GM21526 (cell line): ENCODE results near the gene CARNS1.

Experiments used
- ATAC-seq: cut with Tn5 transposase; IDR thresholded peaks from one replicate; pipeline ENCODE4 v1.9.1; 2021; ENCODE audit warnings: moderate library complexity; ENCODE audit not compliant: unreplicated experiment, low FRiP score

The CARNS1 gene

DNA sequence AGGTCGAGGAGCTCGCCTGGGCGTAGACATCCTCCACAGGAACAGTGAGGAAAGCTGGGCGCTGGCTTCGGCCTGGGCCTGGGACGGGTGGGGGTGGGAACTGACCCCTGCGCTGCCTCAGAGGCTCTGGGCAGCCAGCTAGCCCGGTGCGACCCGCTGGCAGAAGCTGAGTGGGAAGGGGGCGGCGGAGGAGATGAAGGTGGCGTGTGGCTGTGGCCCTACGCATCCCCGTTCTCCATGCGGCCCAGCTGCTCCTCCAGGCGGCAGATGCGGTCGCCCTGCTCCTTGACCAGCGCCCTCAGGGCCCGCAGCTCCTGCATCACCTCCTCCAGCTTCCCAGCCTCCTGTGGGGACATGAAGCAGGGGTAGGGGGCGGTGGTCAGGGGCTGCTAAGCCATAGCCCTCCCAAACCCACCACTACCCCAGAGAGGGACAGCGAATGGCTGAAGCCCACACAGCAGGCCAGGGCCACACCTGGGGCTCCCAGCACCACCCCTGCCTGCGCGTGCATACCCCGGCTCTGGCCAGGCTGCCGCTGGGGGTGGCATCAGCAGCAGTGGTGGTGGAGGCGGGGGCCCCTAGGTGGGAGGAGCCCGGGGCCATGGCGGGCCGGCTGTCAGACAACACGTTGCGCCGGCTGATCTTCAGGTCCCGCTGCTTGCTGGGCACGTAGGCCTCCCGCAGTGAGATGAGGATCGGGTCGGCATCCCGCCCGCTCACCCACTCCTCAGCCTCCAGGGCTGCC lies 22.9 kb downstream of the CARNS1 start:
- ATAC-seq = no peak

DNA sequence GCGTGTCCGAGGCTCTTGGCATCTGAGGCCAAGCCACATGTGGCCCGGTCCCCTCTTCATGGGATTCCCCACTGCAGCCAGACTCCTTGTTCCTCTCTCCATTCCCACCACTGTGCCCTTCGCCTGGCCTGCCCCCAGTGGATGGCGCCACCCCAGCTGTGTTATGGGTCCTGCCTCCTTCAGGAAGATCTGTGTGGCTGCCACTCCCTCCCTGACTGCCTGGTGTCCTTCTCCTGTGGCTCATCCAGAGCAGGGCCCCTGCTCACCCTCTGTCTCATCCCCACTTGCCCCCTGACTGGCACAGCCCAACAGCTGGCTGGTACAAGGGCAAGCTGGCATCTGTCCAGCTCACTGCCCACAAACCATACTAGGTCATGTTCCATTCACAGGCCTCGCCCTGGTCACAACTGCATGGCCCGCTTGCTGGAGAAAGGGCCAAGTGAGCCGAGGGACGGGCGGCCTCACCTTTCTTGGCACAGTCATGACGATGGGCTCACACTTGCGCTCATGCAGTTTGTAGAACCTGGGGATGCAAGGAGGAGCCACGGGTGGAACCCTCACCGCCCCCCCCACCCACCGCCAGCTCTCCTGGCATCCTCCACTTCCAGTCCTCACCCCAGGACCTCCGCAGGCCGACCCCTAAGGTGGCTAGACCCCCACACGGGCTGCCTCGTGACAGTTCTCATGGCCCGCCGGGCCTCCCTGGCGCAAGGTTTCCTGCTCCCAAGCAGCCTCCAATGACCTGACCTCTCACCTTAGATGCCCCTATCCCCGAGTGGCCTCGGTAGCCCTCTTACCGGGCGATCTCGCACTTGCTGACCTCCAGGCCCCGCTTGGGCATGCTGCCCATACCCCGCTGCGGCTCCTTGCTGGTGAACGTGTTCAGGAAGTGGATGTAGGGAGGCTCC lies 24.1 kb downstream of the CARNS1 start:
- no peak for ATAC-seq

DNA sequence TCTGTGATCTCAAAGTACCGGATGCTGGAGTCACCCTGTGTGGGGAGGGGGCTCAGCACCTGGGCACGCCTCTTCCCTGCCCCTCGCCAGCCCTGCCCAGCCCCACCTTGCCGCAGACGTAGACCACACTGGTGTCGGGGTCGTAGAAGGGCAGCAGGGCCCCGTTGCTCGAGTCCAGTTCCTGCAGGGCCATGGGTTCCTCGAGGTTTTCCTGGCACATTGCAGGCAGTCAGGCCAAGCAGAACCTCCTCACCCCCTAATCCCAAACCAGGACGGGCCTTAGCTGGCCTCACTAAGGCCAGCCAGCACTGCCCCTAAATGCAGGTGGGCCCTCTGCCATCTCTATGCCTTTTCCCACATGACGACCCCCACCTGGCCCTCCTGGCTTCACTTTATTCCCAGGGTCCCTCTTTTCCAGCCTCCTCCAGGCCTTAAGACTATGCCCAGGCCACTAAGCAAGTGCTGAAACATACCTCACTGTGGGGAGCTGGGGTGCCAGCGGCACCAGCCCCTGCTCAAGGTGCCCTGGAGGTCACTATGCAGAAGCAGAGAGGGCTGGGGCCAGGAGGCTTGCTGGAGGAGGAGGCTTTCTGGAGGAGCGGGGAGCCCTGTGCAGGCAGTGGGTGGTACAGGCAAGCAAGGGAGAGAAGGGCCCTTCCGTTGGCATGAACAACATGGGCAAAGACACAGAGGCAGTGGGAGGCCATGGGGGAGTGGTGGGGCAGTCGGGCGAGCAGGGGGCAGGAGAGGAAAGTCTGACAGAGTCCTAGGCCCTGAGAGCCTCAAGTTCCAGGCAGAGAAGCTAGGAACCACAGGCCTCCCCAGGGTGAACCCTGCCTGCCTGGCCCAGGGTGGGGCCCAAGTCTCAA lies 25.0 kb downstream of the CARNS1 start:
- ATAC-seq = no peak

DNA sequence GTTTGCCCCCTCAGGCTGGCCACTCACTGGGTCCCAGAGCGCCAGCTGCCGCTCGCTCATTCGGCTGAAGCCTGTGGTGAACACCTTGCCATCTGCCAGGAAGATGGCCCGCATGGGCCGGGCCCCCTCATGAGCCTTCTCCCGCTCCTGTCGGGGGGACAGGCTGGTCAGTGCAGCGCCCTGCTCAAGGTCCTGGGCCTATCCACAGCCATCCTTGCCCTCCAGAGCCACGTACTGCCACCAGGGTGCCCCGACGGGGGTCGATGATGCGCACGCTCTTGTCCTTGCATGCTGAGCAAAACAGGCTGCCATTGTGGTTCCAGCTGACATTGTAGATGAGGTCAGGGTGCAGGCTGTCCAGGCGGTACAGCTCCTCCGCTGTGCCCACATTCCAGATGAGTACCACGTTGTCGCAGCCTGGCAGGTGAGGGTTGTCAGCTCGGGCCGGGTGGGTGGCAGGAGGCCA lies 25.7 kb downstream of the CARNS1 start:
- ATAC-seq = no peak

DNA sequence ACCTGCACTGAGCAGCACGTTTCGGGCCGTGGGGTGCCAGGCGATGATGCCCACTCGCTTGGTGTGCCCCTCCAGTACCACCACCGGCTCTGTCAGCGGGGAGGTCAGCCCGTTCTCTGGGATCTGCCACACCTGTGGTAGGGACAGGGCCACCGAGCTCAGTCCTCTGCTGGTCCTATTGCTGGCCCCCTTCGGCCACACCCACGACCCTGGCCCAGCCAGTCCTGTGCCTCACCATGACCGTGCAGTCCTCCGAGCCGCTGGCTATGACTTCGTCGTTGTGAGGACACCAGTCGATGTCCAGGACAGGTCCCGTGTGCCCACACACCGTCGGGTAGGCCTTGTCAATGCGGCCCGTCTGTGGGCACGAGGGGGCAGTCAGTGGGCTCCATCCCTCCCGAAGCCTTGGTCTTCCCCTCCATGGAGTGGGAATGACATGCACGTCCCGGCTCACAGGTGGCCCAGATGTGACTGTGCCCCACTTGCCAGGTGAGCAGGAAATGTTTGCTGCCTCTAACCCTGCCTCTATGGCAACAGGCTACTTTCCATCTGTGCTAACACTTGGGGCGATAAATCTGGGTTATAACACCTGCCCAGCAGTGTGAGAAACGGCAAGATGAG lies 26.4 kb downstream of the CARNS1 start:
- no peak for ATAC-seq

DNA sequence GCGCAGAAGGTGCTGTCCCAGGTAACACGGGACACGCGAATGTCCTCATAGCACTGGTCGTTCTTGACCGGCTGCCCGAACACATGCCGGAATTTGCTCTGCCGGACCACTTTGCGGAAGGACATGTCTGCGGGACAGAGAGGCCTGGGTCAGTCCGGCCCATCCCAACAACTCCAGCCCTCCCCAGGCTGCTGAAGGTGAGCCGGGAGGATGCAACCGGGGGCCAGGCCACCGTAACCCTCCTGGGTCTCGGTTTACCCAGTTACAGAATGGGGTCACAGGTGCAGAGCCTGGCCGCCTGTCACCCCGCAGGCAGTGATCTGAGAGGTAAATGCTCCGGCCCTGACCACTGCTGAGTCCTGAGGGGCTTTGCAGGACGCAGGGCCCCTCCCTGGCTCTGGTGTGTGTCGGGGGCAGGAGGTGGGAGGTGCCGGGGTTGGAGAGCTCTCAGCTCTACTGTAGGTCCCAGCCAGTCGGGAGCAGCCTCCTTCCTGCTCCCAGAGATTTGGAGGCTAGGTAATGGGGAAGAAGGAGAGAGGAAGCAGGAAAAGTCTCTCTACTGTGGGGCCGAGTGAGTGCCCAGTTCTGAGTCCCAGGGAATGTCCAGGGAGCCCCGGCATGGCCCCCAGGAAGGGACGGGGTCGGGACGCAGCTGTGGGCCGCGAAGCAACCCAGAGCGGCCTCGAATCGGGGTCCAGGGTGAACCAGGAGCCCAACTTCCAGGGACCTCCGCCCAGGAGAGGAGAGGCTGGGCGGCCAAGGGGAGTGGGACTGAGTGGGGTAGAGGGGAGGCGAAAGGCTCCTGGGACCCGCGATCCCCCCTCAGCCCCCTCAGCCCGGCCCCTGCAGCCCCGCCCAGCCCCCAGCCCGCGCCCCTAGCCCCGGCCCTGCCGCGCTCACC lies 27.3 kb downstream of the CARNS1 start:
- no peak for ATAC-seq

DNA sequence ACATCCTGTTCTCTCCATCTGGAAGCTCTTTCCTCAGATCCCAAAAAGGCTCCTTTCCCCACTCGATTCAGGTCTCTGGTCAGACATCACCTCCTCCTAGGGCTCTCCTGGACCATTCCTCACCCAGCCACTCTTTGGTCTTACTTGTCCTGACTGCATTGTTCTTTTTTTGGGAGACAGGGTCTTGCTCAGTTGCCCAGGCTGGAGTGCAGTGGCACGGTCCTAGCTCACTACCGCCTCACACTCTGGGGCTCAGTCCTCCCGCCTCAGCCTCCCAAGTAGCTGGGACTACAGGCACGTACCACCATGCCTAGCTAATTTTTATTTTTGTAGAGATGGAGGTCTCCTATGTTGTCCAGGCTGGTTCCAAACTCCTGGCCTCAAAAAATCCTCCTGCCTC lies 30.0 kb downstream of the CARNS1 start:
- ATAC-seq = no peak

DNA sequence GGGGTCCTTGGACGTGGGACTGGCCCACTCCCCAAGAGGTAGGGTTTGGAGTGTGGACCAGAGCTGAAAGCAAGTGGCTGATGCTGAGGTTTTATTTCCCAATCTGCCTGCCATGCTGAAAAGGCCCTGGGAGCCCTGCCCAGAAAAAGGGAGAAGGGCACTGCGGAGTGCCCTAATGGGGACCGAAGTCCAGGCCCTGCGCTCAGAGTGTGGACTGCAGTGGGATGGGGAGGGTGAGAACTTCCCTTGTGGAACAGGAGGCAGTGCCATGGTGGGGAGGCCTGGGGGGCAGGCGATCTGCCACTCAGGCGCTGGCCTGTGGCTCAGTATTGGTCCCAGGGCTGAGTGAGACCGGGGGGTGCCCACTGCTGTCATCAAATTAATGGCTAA lies 32.7 kb downstream of the CARNS1 start:
- ATAC-seq = no peak

DNA sequence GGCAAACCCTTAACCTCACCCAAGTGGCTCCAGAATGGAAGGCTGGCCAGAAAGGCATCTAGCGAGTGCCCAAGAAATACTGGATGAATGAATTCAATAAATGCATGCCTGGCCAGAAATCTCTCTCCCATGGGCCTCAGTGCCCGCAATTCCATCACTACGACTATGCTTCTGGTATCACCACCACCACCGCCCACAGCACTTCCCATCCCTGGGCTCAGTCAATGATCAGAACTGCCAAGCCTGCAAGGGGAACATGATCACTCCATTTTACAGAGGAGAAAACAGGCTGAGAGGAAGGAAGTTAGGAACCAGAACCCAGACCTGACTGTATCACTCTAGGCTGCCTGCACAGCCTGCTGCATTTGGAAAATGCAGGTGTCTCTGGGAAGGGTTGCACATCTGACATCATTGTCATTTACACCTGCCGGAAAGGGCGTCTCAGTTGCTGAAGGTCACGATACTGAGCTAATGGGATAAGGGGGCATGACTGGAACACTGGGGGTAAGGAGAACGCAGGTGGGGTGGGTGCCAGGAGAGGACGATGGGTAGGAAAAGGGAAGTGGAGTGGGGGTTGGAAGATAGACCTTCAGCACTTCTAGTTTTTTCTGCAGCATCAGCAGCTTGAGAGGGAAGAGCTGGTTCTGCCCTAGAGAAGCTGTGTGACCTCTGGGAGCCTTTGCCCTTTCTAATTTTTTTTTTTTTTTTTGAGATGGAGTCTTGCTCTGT lies 33.8 kb downstream of the CARNS1 start:
- ATAC-seq = no peak

DNA sequence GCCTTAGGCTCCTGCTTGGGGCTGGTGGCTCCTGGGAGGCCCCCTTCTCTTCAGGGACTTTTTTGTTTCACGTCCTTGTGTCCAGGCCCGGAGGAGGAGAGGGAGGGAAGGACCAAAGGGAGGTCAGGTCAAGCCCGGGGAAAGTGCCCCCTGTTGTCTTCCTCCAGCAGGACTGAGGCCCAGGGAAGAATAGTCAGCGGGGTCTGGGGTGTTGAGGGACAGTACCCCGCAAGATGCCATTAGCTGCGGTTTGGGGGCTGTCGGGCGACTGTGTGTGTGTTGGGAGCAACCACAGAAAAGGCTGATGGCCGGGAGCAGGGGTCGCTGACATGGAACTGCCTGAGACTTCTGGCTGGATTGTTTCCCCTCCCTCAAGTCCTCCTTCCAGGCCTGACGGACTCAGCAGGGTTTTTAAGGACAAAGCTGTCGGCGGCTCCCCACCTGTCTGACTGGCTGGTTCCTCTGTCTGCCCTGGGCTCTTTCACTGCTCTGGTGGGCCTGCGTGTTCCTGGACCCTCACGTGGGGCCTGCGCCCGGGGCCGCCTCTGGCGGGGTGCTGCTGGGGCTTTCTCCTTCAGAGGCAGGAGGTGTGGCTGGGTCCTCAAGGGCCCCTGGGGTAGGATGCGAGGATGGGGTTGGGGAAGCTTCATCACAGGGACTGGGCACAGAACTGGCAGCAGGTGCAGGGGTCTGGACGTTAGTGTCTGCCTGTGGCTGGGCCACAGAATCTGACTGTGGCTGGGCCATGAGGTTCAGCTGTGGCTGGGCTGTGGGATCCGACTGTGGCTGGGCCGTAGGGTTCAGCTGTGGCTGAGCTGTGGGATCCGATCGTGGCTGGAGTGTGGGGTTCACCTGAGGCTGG lies 35.5 kb downstream of the CARNS1 start:
- no peak for ATAC-seq

DNA sequence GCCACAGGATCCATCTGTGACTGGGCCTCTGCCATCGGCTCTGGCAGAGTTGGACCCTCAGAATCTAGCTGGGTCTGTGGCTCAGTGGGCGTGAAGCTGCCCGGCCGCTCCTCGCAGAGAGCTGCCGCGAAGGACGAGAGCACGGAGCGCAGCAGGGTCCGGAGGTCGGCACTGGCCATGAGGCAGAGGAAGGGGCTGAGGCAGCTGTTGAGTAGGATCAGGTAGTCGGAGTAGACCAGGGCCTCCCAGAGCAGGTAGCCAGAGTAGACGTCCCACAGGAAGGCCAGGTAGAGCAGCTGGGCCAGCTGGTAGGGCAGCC lies 36.1 kb downstream of the CARNS1 start:
- ATAC-seq = no peak

DNA sequence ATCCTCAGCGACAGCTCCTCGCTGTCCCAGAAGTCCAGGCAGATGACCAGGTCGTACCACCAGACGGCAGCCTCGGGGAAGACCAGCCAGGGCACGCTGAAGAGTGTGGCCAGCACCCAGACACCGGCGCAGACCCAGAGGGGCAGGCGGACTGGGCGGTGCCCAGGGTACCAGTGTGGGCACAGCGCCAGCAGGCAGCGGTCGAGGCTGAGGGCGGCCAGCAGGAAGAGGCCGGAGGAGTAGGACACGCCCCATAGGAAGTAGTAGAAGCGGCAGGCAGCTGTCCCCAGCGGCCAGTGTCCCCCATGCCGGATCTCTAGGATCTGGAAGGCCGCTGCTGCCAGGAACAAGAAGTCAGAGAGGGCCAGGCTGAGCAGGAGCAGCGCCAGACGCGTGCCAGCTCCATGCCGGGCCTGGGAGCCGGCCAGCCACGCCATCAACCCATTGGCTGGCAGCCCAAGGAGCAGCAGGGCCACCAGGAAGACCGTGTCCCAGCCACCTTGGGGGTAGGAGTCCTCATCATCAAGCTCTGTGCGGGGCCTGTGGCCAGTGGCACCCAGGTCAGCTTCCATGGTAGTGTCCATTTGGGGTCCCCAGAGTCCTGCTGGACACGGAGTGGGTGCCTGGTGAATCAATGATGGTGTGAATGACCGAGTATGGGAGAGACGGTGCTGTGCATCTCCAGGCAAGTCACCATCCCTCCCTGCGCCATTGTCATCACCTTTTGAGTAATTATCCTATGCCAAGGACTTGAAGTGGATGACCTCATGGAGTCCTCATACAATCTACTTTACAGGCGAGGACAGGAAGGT lies 36.9 kb downstream of the CARNS1 start, which contains the start of gene GPR152:
Gene GPR152, minus strand, starts transcription at position 589 of the 812 bp plus-strand sequence. Its CDS starts 5 bp downstream, at position 584.
- ATAC-seq = no peak

DNA sequence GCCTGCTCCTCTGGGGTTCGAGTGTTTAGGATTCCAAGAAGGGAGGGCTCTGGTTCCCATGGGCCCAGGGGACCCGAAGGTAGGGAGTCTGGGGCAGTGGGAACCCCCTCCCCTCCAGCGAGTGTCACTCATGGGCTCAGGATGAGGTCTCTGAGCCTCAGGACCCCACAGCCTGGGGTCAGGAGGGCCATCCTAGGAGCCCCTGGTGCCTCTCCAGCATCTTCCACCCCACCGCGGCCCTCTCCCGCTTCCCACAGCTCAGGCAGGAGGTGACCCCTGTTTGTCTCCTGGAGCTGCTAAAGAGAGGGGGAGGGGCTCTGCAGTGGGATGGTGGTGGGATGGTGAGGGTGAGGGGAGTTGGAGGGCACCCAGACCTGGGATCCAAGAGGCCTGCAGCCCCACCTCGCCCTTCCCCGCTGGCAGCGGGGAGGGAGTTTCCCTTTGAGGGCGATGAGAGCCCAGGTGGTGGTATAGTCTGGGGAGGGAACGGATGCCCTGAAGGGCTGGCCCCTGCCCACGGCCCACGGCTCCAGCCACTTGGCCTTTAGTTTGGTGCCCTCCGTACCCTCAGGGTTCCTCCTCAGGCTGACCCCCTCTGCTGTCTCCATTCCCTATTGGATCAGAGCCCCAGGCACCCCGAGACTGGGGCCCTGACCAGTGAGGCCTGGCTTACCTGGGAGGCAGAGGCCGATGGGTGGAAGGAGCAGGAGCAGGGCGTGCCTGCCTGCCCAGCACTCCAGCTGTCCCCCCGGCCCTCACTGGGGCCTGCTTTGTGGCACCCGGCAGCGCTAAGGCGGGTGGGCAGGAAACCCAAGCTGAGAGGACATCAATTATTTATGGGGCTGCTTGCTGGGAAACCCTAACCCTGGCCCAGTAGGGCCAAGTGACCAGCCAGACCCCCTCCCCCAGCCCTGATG lies 38.6 kb downstream of the CARNS1 start:
- ATAC-seq = no peak

DNA sequence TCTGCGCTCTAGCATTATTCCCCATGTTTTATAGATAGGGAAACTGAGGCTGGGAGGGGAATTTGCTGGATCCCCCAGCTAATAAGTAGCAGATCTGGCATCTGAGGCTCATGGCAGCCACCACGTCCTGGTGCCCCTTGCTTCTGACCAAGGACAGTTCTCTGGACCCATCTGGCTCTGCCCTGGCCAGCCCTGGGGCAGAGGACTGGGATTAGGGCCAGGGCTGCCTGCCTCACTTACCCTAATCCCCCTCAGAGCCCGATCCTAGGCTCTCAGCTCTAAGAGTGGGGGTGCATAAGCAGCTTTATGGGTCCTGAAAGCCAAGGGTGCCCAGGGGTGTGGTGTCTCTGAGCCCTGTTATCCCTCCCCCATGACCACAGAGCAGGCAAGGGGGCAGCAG lies 39.6 kb downstream of the CARNS1 start, which contains the start of gene CABP4:
Gene CABP4, plus strand, starts transcription at position 301 of the 400 bp plus-strand sequence. Its CDS starts 70 bp downstream, at position 371.
- no peak for ATAC-seq

DNA sequence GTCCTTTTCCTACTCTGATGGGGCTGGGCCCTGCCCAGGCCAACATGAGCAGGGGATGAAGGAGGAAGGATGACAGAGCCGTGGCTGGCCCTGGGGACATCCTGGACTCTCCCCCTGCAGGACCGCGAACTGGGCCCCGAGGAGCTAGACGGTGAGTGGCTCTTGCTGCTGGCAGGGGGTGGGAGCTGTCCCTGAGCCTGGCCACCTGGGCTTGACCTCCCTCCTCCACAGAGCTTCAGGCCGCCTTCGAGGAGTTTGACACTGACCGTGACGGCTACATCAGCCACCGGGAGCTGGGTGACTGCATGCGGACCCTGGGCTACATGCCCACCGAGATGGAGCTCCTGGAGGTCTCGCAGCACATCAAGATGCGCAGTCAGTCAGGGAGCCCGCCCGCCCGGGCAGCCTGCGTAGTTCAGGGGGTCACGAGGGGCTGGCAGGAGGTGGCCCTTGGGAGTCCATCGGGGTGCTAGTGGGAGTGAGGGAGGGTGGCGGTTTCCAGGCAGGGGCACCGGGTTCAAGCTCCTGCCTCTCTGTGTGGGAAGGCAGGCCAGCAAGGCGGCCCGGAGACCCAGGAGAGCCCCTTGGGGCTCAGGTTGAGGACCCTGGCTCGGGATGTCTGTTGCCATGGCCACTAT lies 40.7 kb downstream of the CARNS1 start:
- no peak for ATAC-seq
